ENCODE results near the gene CTRL.

Gene CTRL

GRCh38 chr16:67962135-67962534 lies 30.5 kb upstream of the CTRL start:
- DNase-seq: no peak

GRCh38 chr16:67961551-67961957 lies 29.9 kb upstream of the CTRL start:
- peak; percentile 100 for DNase-seq

- no peak for DNase-seq
Measured at GRCh38 chr16:67959536-67960329, 28.1 kb upstream of the CTRL start.

- no peak for DNase-seq
Measured at GRCh38 chr16:67957622-67958021, 26.0 kb upstream of the CTRL start.

GRCh38 chr16:67954421-67955196 lies 22.9 kb upstream of the CTRL start:
- DNase-seq: no peak

- DNase-seq: no peak
Measured at GRCh38 chr16:67953641-67954375, 22.1 kb upstream of the CTRL start.

- DNase-seq: no peak
Measured at GRCh38 chr16:67951485-67951884, 19.8 kb upstream of the CTRL start.

- DNase-seq: no peak
Measured at GRCh38 chr16:67950335-67950843, 18.7 kb upstream of the CTRL start.

GRCh38 chr16:67949645-67950044 lies 18.0 kb upstream of the CTRL start:
- no peak for DNase-seq

- no peak for DNase-seq
Measured at GRCh38 chr16:67948015-67948414, 16.4 kb upstream of the CTRL start.

- DNase-seq: no peak
Measured at GRCh38 chr16:67946966-67947558, 15.4 kb upstream of the CTRL start.

- no peak for DNase-seq
Measured at GRCh38 chr16:67946128-67946569, 14.5 kb upstream of the CTRL start.

GRCh38 chr16:67945392-67945933 lies 13.8 kb upstream of the CTRL start:
- no peak for DNase-seq

GRCh38 chr16:67944690-67945391 lies 13.2 kb upstream of the CTRL start:
- DNase-seq: no peak

GRCh38 chr16:67943619-67944504 lies 12.2 kb upstream of the CTRL start, which contains the start of gene LCAT:
LCAT (minus strand) TSS chr16:67944120; CDS start chr16:67944101, 19 bp downstream.
- DNase-seq: no peak

- no peak for DNase-seq
Measured at GRCh38 chr16:67943256-67943618, 11.6 kb upstream of the CTRL start.

GRCh38 chr16:67942510-67943255 lies 11.0 kb upstream of the CTRL start:
- peak; percentile 1 for DNase-seq

- DNase-seq: peak; percentile 56
Measured at GRCh38 chr16:67942200-67942509, 10.5 kb upstream of the CTRL start.

GRCh38 chr16:67941469-67942199 lies 10.0 kb upstream of the CTRL start:
- peak; percentile 2 for DNase-seq

All from RPMI8226 (cell line).